Measurements from ENCODE around the gene LPP.

The LPP gene

DNA sequence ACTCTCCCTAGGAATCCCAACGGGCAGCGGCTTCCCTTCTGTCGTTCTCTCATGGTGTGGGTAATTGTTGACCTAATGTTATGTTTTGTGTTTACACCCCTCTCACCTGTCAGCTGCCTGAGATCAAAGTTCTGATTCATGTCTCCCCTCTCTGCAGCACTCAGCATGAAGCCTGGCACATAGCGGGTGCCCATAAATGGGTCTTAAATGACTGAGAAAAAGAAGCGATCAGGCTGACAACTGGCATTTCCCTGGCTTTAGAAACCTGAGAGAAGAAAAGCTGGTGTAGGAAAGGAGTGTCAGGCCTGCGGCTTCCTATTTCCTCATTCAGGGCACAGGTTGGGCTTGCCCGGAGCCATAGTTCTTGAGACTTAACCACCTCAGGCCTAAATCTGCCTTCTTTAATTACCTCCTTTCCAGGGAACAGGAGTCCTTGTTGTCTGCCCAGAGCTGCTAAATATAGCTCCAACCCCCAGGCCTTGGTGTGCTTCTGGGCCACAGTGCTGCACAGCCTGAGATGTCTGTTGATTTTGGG lies 31.8 kb downstream of the LPP start:
- no peak overlapping the region for H3K4me2 ChIP-seq (ENCODE audit: low read length)
- no peak overlapping the region for H3K9ac ChIP-seq (ENCODE audit: low read length)
- no peak overlapping the region for H3K27ac ChIP-seq (ENCODE audit: low read depth, low read length, poor library complexity, severe bottlenecking)
- H3K27me3 ChIP-seq (ENCODE audit: insufficient read depth, low read length), result no peaks in the 10 kb centered on the region
- TF ChIP-seq, protein P1, sequence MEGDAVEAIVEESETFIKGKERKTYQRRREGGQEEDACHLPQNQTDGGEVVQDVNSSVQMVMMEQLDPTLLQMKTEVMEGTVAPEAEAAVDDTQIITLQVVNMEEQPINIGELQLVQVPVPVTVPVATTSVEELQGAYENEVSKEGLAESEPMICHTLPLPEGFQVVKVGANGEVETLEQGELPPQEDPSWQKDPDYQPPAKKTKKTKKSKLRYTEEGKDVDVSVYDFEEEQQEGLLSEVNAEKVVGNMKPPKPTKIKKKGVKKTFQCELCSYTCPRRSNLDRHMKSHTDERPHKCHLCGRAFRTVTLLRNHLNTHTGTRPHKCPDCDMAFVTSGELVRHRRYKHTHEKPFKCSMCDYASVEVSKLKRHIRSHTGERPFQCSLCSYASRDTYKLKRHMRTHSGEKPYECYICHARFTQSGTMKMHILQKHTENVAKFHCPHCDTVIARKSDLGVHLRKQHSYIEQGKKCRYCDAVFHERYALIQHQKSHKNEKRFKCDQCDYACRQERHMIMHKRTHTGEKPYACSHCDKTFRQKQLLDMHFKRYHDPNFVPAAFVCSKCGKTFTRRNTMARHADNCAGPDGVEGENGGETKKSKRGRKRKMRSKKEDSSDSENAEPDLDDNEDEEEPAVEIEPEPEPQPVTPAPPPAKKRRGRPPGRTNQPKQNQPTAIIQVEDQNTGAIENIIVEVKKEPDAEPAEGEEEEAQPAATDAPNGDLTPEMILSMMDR (IDR thresholded peaks at IDR 0.05; ENCODE audit: low read length), result no peak
- no peak for TF ChIP-seq EZH2 (IDR thresholded peaks at IDR 0.05; ENCODE audit: borderline replicate concordance, low read length)
- no peaks in the 10 kb centered on the region for H4K20me1 ChIP-seq (ENCODE audit: insufficient read depth, low read length)
- no peaks in the 10 kb centered on the region for H3K9me3 ChIP-seq (ENCODE audit: low read length)
- H2AFZ ChIP-seq (ENCODE audit: low read length), result no peak overlapping the region
- peaks cover 23% of the 10 kb centered on the region for H3K4me1 ChIP-seq (ENCODE audit: insufficient read depth, low read length, severe bottlenecking)
- no peaks in the 10 kb centered on the region for H3K79me2 ChIP-seq (ENCODE audit: insufficient read depth, low read length)
- H3K4me3 ChIP-seq (ENCODE audit: low read depth, low read length, poor library complexity, severe bottlenecking), result no peak overlapping the region
- H3F3A ChIP-seq (ENCODE audit: insufficient read depth, low read length), result no peaks in the 10 kb centered on the region
- no peaks in the 10 kb centered on the region for H3K9me2 ChIP-seq (ENCODE audit: low read depth, low read length)
- no peaks in the 10 kb centered on the region for H3K36me3 ChIP-seq (ENCODE audit: insufficient read depth, low read length)

DNA sequence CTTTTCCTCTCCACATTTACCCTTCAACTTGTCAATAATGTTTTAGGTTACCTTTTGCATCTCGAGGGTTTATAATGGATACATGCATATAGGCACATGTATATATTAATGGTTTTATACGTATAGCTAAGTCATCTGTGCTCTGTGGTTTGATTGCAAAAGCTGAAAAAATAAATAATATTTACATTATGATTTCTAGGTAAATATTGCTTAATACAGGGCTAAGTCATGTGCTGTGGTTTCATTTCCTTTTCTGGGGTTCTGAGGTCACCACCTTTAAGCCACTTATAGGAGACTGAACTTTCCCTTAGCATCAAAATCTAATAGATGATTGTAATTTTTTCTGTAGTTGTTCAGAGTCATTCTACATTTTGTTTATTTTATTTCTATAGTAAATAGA lies 33.1 kb downstream of the LPP start:
- Histone ChIP-seq H3K4me2 (ENCODE audit: low read length) (no peak overlapping the region), H3K9ac (ENCODE audit: low read length) (no peak overlapping the region), H3K27ac (ENCODE audit: low read depth, low read length, poor library complexity, severe bottlenecking) (no peak overlapping the region), H3K4me1 (ENCODE audit: insufficient read depth, low read length, severe bottlenecking) (peaks cover 23% of the 10 kb centered on the region), H3K9me2 (ENCODE audit: low read depth, low read length) (no peaks in the 10 kb centered on the region), H3K27me3 (ENCODE audit: insufficient read depth, low read length) (no peaks in the 10 kb centered on the region), H4K20me1 (ENCODE audit: insufficient read depth, low read length) (no peaks in the 10 kb centered on the region), H3K79me2 (ENCODE audit: insufficient read depth, low read length) (no peaks in the 10 kb centered on the region), H3K9me3 (ENCODE audit: low read length) (no peaks in the 10 kb centered on the region), H2AFZ (ENCODE audit: low read length) (no peak overlapping the region), H3F3A (ENCODE audit: insufficient read depth, low read length) (no peaks in the 10 kb centered on the region), H3K36me3 (ENCODE audit: insufficient read depth, low read length) (no peaks in the 10 kb centered on the region), H3K4me3 (ENCODE audit: low read depth, low read length, poor library complexity, severe bottlenecking) (no peak overlapping the region)
- TF ChIP-seq EZH2 (IDR thresholded peaks at IDR 0.05; ENCODE audit: borderline replicate concordance, low read length), result no peak
- TF ChIP-seq, protein P1 (IDR thresholded peaks at IDR 0.05; ENCODE audit: low read length), result no peak

DNA sequence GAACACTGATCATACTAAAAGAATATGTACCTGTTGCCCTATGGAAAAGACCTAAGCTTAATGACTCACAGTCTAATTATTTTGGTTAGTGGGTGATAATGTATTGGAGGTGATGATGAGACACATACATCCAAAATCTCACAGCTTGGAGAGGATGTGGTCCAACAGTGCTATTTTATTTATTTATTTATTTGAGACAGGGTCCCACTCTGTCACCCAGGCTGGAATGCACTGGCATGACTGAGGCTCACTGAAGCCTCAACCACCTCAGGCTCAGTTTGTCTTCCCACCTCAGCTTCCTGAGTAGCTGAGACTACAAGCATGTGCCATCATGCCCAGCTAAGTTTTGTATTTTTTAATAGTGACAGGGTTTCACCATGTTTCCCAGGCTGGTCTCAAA lies 35.0 kb downstream of the LPP start:
- H3K27ac ChIP-seq (ENCODE audit: low read depth, low read length, poor library complexity, severe bottlenecking), result no peak overlapping the region
- no peaks in the 10 kb centered on the region for H3K36me3 ChIP-seq (ENCODE audit: insufficient read depth, low read length)
- TF ChIP-seq, protein P1 (IDR thresholded peaks at IDR 0.05; ENCODE audit: low read length), result no peak
- no peak for TF ChIP-seq EZH2 (IDR thresholded peaks at IDR 0.05; ENCODE audit: borderline replicate concordance, low read length)
- no peaks in the 10 kb centered on the region for H3F3A ChIP-seq (ENCODE audit: insufficient read depth, low read length)
- no peaks in the 10 kb centered on the region for H3K9me3 ChIP-seq (ENCODE audit: low read length)
- no peak overlapping the region for H3K9ac ChIP-seq (ENCODE audit: low read length)
- H3K79me2 ChIP-seq (ENCODE audit: insufficient read depth, low read length), result no peaks in the 10 kb centered on the region
- no peaks in the 10 kb centered on the region for H4K20me1 ChIP-seq (ENCODE audit: insufficient read depth, low read length)
- no peak overlapping the region for H2AFZ ChIP-seq (ENCODE audit: low read length)
- peaks cover 23% of the 10 kb centered on the region for H3K4me1 ChIP-seq (ENCODE audit: insufficient read depth, low read length, severe bottlenecking)
- no peak overlapping the region for H3K4me2 ChIP-seq (ENCODE audit: low read length)
- no peaks in the 10 kb centered on the region for H3K27me3 ChIP-seq (ENCODE audit: insufficient read depth, low read length)
- no peaks in the 10 kb centered on the region for H3K9me2 ChIP-seq (ENCODE audit: low read depth, low read length)
- no peak overlapping the region for H3K4me3 ChIP-seq (ENCODE audit: low read depth, low read length, poor library complexity, severe bottlenecking)
